Neural cell (in vitro differentiated cells): ENCODE measurements around the gene FIGNL1. TPM values are rescaled to one million over a fixed set of nuclear protein-coding genes. Genes with fewer than 3 reads are reported as not detected.

Experiments used
- H2AFZ ChIP-seq: fragments of 200-600, 300-800 bp; sonication (generic), shearing (Covaris generic); 2 replicates; pipeline ENCODE4 v1.6.0; 2014; ENCODE audit warnings: low read depth, mild to moderate bottlenecking, antibody characterized with exemption, low read length, moderate library complexity
- H3F3A ChIP-seq: fragments of 200-600 bp; shearing (Covaris generic); 2 replicates; pipeline ENCODE4 v1.6.1; 2016; ENCODE audit warnings: mild to moderate bottlenecking, moderate library complexity, mixed read lengths, antibody characterized with exemption, low read length; ENCODE audit not compliant: insufficient read depth, poor library complexity, severe bottlenecking
- H3K27ac ChIP-seq: fragments of 200-600, 300-800 bp; sonication (generic), shearing (Covaris generic); 2 replicates; pipeline ENCODE4 v1.5.1; 2014; ENCODE audit warnings: mild to moderate bottlenecking, low read length, moderate library complexity
- H3K27me3 ChIP-seq: fragments of 300-800, 200-600 bp; sonication (generic), shearing (Covaris generic); 2 replicates; pipeline ENCODE4 v1.6.0; 2014; ENCODE audit warnings: mild to moderate bottlenecking, low read depth, low read length, moderate library complexity; ENCODE audit not compliant: insufficient read depth
- H3K36me3 ChIP-seq: fragments of 300-800, 200-600 bp; sonication (generic), shearing (Covaris generic); 2 replicates; pipeline ENCODE4 v1.5.1; 2014; ENCODE audit warnings: mild to moderate bottlenecking, antibody characterized with exemption, low read length, moderate library complexity; ENCODE audit not compliant: insufficient read depth
- H3K4me2 ChIP-seq: fragments of 300-800, 200-600 bp; sonication (generic), shearing (Covaris generic); 2 replicates; pipeline ENCODE4 v1.6.0; 2014; ENCODE audit warnings: mild to moderate bottlenecking, low read length
- H3K4me3 ChIP-seq: fragments of 300-800, 200-600 bp; sonication (generic), shearing (Covaris generic); 2 replicates; pipeline ENCODE4 v1.5.1; 2014; ENCODE audit warnings: mild to moderate bottlenecking, low read length, moderate library complexity
- H3K79me2 ChIP-seq: fragments of 200-600 bp; shearing (Covaris generic); replicated peaks from 2 replicates; pipeline ENCODE4 v1.6.0; 2014; ENCODE audit warnings: mild to moderate bottlenecking, low read length, moderate library complexity; ENCODE audit not compliant: insufficient read depth
- H3K9ac ChIP-seq: fragments of 300-800, 200-600 bp; sonication (generic), shearing (Covaris generic); 2 replicates; pipeline ENCODE4 v1.6.1; 2016; ENCODE audit warnings: mild to moderate bottlenecking, low read length, mixed read lengths
- H3K9me2 ChIP-seq: fragments of 200-600 bp; shearing (Covaris generic); 2 replicates; pipeline ENCODE4 v1.6.1; 2016; ENCODE audit warnings: mild to moderate bottlenecking, low read length, mixed read lengths; ENCODE audit not compliant: insufficient read depth
- H3K9me3 ChIP-seq: fragments of 200-600, 300-800 bp; sonication (generic), shearing (Covaris generic); 2 replicates; pipeline ENCODE4 v1.6.1; 2016; ENCODE audit warnings: mild to moderate bottlenecking, mixed run types, low read length, moderate library complexity, mixed read lengths
- H4K20me1 ChIP-seq: fragments of 200-600 bp; shearing (Covaris generic); 2 replicates; pipeline ENCODE4 v1.6.1; 2016; ENCODE audit warnings: mild to moderate bottlenecking, mixed run types; ENCODE audit not compliant: insufficient read depth
- EP300 ChIP-seq: fragments of 450-650 bp; conservative IDR thresholded peaks from 2 replicates; pipeline ENCODE4 v1.6.1; 2014; ENCODE audit warnings: antibody characterized with exemption, mild to moderate bottlenecking, moderate library complexity; ENCODE audit not compliant: poor library complexity, severe bottlenecking
- EZH2 ChIP-seq: fragments of 200-600, 300-800 bp; shearing (Covaris generic), sonication (generic); IDR thresholded peaks from 2 replicates; pipeline ENCODE4 v1.6.1; 2014; ENCODE audit warnings: antibody characterized with exemption, low read length, borderline replicate concordance, mild to moderate bottlenecking; ENCODE audit not compliant: insufficient read depth, poor library complexity, severe bottlenecking
- MXI1 ChIP-seq: fragments of 450-650 bp; conservative IDR thresholded peaks from 2 replicates; pipeline ENCODE4 v1.6.1; 2014; ENCODE audit warnings: antibody characterized with exemption, mild to moderate bottlenecking; ENCODE audit not compliant: poor library complexity, severe bottlenecking
- POLR2AphosphoS5 ChIP-seq: IDR thresholded peaks from 2 replicates; pipeline ENCODE4 v1.6.1; 2012
- RAD21 ChIP-seq: fragments of 450-650 bp; conservative IDR thresholded peaks from 2 replicates; pipeline ENCODE4 v1.6.1; 2014; ENCODE audit warnings: antibody characterized with exemption, mild to moderate bottlenecking, moderate library complexity
- SMC3 ChIP-seq: fragments of 450-650 bp; conservative IDR thresholded peaks from 2 replicates; pipeline ENCODE4 v1.6.1; 2014; ENCODE audit warnings: antibody characterized with exemption, mild to moderate bottlenecking, moderate library complexity; ENCODE audit not compliant: poor library complexity
- TAF1 ChIP-seq: IDR thresholded peaks from 2 replicates; pipeline ENCODE4 v1.6.1; 2012; ENCODE audit warnings: low read depth
- polyA plus RNA-seq: library from polyadenylated mRNA; depleted of rRNA; stranded (reverse); fragments of >200 nt; gene quantifications from 2 replicates; pipeline ENCODE4 v1.2.3, GENCODE V29; 2014
- TF ChIP-seq, protein P1 (sequence below): fragments of 450-650 bp; IDR thresholded peaks from 2 replicates; pipeline ENCODE4 v1.5.1; 2014; ENCODE audit warnings: antibody characterized with exemption, mild to moderate bottlenecking, moderate library complexity; ENCODE audit not compliant: poor library complexity, severe bottlenecking
- TF ChIP-seq, protein P2 (sequence below): IDR thresholded peaks from 2 replicates; pipeline ENCODE4 v1.6.1; 2012; ENCODE audit warnings: borderline replicate concordance

Gene FIGNL1
- polyA plus RNA-seq, 1 donor from 2014 or later, result 32.8 TPM

DNA sequence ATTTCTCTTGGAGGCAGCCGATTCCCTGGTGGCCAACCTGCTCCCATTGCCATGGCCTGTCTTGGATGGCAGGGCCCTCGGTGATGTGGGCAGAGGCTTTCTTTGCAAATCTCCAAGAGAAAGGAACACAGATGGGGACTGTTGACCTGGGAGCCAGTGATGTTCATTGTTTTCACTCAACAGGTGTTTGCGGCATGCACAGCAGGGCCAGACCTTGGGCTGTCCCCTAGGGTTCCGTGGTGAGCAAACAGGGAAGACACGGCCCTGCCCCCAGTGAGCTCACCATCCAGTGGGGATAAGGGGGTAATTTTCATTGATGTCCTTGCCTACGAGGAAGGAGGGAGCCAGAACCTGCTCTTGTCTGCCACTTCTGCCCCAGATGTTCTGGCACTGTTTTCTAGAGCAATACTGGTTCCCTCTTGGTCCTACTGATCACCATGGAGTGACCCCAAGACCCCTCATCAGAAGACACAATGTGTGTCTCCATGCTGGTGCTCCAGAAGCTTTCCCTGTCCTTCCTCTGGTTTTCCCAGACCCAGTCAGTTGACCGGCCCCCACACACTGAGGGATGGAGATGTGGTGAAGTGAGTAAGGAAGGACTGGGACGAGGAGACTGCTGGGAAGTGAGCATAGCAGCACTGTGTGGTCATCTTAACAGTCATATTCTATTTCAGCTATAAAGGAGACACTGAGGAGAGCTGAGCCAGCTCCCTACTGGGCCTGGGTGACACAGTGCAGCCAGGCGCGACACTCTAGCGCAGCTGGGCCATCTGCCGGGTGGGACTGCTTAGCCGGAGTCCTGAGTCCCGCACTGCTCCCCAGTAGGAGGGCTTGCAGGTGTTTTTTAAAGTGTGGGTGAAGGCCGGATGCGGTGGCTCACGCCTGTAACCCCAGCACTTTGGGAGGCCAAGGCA lies 20.4 kb upstream of the FIGNL1 start:
- TF ChIP-seq, protein P1, sequence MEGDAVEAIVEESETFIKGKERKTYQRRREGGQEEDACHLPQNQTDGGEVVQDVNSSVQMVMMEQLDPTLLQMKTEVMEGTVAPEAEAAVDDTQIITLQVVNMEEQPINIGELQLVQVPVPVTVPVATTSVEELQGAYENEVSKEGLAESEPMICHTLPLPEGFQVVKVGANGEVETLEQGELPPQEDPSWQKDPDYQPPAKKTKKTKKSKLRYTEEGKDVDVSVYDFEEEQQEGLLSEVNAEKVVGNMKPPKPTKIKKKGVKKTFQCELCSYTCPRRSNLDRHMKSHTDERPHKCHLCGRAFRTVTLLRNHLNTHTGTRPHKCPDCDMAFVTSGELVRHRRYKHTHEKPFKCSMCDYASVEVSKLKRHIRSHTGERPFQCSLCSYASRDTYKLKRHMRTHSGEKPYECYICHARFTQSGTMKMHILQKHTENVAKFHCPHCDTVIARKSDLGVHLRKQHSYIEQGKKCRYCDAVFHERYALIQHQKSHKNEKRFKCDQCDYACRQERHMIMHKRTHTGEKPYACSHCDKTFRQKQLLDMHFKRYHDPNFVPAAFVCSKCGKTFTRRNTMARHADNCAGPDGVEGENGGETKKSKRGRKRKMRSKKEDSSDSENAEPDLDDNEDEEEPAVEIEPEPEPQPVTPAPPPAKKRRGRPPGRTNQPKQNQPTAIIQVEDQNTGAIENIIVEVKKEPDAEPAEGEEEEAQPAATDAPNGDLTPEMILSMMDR, result no peak
- TF ChIP-seq RAD21 (no peak), EP300 (no peak), TAF1 (no peak), SMC3 (no peak), POLR2AphosphoS5 (no peak), EZH2 (no peak), MXI1 (no peak)
- TF ChIP-seq, protein P2, sequence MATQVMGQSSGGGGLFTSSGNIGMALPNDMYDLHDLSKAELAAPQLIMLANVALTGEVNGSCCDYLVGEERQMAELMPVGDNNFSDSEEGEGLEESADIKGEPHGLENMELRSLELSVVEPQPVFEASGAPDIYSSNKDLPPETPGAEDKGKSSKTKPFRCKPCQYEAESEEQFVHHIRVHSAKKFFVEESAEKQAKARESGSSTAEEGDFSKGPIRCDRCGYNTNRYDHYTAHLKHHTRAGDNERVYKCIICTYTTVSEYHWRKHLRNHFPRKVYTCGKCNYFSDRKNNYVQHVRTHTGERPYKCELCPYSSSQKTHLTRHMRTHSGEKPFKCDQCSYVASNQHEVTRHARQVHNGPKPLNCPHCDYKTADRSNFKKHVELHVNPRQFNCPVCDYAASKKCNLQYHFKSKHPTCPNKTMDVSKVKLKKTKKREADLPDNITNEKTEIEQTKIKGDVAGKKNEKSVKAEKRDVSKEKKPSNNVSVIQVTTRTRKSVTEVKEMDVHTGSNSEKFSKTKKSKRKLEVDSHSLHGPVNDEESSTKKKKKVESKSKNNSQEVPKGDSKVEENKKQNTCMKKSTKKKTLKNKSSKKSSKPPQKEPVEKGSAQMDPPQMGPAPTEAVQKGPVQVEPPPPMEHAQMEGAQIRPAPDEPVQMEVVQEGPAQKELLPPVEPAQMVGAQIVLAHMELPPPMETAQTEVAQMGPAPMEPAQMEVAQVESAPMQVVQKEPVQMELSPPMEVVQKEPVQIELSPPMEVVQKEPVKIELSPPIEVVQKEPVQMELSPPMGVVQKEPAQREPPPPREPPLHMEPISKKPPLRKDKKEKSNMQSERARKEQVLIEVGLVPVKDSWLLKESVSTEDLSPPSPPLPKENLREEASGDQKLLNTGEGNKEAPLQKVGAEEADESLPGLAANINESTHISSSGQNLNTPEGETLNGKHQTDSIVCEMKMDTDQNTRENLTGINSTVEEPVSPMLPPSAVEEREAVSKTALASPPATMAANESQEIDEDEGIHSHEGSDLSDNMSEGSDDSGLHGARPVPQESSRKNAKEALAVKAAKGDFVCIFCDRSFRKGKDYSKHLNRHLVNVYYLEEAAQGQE, result no peak
- no peaks in the 10 kb centered on the region for H3K9me3 ChIP-seq
- H3K27me3 ChIP-seq, result no peaks in the 10 kb centered on the region
- H3K9me2 ChIP-seq, result no peaks in the 10 kb centered on the region
- no peak overlapping the region for H3K4me2 ChIP-seq
- no peaks in the 10 kb centered on the region for H3K36me3 ChIP-seq
- H2AFZ ChIP-seq, result no peak overlapping the region
- H4K20me1 ChIP-seq, result no peaks in the 10 kb centered on the region
- no peak overlapping the region for H3K4me3 ChIP-seq
- no peaks in the 10 kb centered on the region for H3K79me2 ChIP-seq
- H3K27ac ChIP-seq, result no peak overlapping the region
- H3F3A ChIP-seq, result no peaks in the 10 kb centered on the region
- H3K9ac ChIP-seq, result no peak overlapping the region

DNA sequence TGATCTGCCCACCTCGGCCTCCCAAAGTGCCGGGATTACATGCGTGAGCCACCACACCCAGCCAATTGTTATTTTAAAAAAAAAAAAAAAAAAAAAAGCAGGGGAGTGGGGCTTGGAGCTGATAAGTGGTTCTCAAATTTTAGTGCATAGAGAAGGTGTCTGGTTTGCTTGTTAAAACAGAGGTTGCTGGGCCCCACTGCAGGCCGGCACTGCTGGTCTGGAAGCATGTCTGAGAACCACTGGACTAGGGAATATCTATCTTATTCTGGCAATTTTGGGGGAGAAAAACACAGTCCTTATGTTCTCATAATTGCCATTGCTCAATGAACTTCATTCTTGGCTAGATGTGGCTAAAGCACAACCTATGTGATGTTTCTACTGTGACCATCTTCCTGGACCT lies 19.0 kb upstream of the FIGNL1 start:
- no peaks in the 10 kb centered on the region for H3K36me3 ChIP-seq
- H3K9ac ChIP-seq, result no peak overlapping the region
- no peak overlapping the region for H3K4me3 ChIP-seq
- TF ChIP-seq EZH2, result no peak
- TF ChIP-seq EP300, result no peak
- no peak for TF ChIP-seq SMC3
- TF ChIP-seq, protein P2, result no peak
- TF ChIP-seq POLR2AphosphoS5, result no peak
- TF ChIP-seq, protein P1, result no peak
- no peak for TF ChIP-seq RAD21
- no peak for TF ChIP-seq TAF1
- no peak for TF ChIP-seq MXI1
- no peaks in the 10 kb centered on the region for H3K79me2 ChIP-seq
- H3K27ac ChIP-seq, result no peak overlapping the region
- H3K9me3 ChIP-seq, result no peaks in the 10 kb centered on the region
- no peaks in the 10 kb centered on the region for H4K20me1 ChIP-seq
- no peaks in the 10 kb centered on the region for H3F3A ChIP-seq
- H3K9me2 ChIP-seq, result no peaks in the 10 kb centered on the region
- no peak overlapping the region for H2AFZ ChIP-seq
- H3K27me3 ChIP-seq, result no peaks in the 10 kb centered on the region
- H3K4me2 ChIP-seq, result no peak overlapping the region
